IPS DF 19.7 (cell line): ENCODE results near the gene RGS6.

Experiments used
- DNase-seq: peaks from one replicate; pipeline ENCODE4 v3.0.0-alpha.2; 2013; ENCODE audit warnings: low read depth, low spot score

The RGS6 gene

DNA sequence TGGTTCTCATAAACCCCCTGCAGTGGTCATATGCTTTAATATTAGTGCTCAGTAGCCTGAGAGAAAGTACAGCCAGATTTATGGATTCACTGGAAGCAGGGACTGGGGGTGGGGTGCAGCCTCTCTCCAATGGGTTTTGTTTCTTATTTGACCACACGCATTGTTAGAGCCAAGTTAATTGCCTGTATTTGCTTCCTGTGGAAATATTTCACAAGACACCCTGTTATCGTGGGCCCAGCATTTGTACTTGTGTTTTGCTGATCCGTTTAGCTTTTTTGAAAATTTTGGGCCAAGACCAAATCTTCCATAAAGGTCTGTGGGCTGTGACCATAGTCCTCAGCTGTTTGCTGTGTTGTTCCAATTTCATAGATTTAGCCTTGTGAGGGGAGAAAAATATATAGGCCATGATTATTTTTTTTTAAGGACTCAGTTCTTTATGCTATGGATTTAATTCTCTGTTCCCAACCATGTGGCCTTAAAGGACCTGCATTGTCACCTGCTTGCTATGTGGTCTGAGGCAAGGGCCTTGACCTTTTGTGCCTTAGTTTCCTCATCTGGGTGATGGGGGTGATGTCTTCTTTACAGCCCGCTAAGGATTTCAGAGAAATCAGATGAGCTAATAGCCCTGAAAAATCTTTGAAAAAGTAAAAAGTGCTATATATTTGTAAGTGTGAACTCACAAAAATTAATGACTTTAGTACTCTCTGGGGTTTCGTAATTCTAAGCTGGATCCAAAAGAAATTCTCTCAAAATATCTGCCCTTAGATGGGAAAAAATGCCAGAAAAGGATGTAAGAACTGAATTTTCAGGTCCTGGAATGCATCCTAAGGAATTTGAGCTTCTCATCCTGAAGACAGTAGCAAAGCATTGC lies 591.4 kb downstream of the RGS6 start:
- DNase-seq, result no peak

DNA sequence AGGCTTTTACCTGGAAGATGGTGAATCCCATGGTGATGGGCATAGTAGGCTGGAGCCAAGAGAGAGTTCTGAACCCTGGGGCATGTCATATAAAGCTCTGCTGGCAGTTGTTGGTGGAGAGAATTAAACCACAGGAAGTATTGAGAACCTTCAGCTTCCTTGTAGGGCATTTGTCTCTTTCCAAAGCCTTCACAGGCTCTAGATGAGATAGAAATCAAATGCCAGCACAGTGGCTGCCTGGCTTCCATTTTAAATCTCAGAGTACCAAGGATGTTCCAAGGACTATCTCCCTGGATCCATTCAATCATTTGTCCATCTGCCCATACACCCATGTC lies 592.0 kb downstream of the RGS6 start:
- DNase-seq, result no peak

- DNase-seq, result no peak
Measured at GRCh38 chr14:72525087-72525915, 593.1 kb downstream of the RGS6 start.

DNA sequence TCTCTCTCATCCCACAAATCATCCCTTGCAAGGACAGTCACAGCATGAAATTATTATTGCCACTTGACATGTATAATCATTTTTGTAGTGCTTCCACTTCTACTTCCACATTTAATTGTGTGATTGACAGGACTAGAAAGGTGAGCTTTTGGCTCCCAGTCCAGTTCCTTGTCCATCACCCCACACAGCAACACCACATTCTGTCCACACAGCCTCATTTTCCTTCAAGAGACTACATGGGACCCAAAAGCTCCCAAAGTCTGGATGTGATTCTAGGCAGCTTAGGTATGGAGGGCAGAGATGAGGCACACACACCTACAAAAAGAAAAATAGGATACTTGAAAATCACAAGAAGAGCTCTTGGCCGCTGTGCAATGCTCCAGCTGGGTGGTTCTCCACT lies 595.4 kb downstream of the RGS6 start:
- DNase-seq, result no peak

- DNase-seq, result no peak
Measured at GRCh38 chr14:72528059-72528862, 596.0 kb downstream of the RGS6 start.

GRCh38 chr14:72528863-72529175 lies 596.6 kb downstream of the RGS6 start:
- no peak for DNase-seq

- no peak for DNase-seq
Measured at GRCh38 chr14:72532686-72533454, 600.6 kb downstream of the RGS6 start.

DNA sequence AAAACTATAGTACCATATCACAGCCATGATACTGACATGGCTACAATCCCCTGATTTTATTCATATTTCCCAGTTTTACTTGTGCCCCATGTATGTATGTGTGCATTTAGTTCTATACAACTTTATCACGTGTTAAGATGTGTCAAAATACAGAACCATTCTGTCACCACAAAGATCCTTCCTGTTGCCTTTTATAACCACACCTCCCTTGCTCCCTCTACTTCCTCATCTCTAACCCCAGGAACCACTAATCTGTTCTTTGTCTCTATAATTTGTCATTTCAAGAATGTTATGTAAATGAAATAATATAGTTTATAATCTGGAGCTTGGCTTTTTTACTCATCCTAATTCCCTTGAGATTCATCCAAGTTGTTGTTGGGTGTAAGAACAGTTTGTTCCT lies 603.3 kb downstream of the RGS6 start:
- no peak for DNase-seq

GRCh38 chr14:72538387-72538786 lies 606.2 kb downstream of the RGS6 start:
- no peak for DNase-seq

GRCh38 chr14:72539661-72540315 lies 607.6 kb downstream of the RGS6 start:
- DNase-seq, result no peak

GRCh38 chr14:72540836-72541235 lies 608.6 kb downstream of the RGS6 start:
- no peak for DNase-seq

DNA sequence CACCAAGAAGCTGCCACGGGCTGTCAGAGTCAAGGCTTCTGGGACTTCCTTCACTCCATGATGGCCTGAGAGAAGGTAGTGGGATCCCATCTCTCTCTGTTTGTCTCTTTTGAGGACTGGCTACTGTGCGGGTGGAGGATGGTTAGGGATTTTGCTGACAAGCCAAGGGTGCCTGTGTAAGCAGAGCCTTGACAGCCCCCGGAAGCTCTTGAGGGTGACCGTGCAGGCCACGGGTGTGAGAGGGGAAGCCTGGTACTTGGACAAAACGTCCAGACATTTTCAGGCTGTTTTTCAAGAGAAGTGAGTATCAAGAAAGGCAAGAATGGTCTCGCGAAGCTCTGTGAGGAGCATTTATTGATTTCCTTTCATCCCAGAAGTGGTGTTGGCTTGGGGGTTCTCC lies 609.3 kb downstream of the RGS6 start:
- DNase-seq, result no peak

GRCh38 chr14:72543341-72543740 lies 611.1 kb downstream of the RGS6 start:
- DNase-seq, result no peak

- peak; percentile 40 for DNase-seq
Measured at GRCh38 chr14:72544615-72545387, 612.6 kb downstream of the RGS6 start.

DNA sequence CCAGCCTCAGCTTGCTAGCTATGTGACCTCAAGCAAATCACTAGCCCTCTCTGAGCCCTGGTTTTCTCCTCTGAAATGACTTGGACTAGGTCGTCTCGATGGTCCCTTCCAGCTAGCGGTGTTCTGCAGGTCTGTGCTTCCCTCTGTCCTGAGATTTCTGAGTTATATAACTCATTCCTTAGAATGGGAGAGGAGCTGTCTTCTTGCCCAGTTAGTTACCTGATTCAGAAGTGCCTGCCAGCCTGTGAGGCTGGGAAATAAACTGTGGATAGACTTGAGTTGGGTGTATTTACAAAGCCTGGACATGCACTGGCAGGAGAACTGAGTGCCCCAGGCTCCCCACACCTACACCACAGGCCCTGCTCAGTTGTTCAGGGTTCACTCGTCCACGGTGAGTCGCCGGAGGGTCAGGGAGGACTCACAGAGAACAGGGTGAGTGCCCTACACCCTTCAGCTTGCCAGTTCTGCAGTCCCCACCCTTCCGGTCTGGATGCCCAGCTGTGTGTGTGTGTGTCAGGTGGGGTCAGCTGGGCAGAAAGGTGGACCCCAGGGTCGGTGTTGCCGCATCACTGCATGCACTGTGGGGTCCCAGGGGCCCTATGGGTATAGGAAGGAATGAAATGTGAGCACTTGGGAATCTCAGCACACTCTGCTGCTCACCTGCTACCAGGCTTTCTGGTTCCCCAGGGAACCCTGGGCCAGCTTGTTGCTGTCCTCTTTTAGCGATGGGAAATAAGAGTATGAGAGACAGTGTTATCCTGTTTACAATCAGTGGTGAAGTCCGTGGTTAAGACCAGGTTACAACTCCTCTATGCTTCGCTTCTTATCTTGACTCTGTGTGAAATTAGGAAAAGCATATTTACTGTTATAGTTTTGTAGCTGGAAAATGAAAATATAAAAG lies 613.4 kb downstream of the RGS6 start:
- DNase-seq, result no peak

DNA sequence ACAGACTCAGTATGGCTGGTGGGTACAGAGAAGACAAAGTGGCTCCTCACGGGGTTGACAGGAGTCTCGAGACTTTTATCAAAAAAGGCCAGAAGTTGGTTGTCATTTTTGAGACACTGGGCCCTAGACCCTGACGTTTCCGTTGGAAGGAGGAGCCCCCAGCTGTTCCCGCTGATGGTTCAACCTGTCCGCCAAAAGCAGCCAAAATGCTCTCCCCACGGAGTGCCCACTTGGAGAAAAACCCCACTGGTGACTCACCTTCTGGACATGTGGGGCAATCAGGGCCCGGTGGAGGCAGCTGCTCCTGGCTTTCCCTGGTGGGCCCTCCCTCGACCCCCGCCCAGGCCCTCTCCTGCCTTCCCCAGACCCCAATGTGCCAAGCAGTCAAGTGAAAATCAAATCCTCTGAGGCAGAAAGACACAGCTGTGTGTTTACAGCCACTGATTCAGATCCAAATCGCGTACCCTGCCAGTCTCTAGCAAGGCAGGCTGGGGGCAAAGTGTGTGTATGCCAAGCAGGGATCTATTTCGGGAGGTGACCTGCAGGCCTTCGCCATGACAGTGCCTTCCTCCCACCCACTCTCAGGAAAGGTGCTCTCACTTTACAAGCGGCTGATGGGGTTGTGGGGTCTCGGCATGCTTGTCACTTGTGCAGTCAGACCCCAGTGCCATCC lies 614.3 kb downstream of the RGS6 start:
- DNase-seq, result no peak

GRCh38 chr14:72547999-72548398 lies 615.8 kb downstream of the RGS6 start:
- DNase-seq, result no peak

GRCh38 chr14:72549026-72549425 lies 616.8 kb downstream of the RGS6 start:
- no peak for DNase-seq

GRCh38 chr14:72549854-72550253 lies 617.6 kb downstream of the RGS6 start:
- DNase-seq, result no peak
